Thoracic aorta (tissue), 2 donors: ENCODE data around the gene RABL6. TPM values are rescaled to one million over a fixed set of nuclear protein-coding genes. Genes with fewer than 3 reads are reported as not detected.

Experiments used
- ATAC-seq: fragments of 150-250 bp; one replicate; pipeline ENCODE4 v1.8.0; 2017; ENCODE audit warnings: low read depth; ENCODE audit not compliant: insufficient number of reproducible peaks, low FRiP score
- DNase-seq: peaks from one replicate; pipeline ENCODE4 v3.0.0-alpha.2; 2020; ENCODE audit warnings: low spot score
- H3K27ac ChIP-seq, 2 donors: fragments of 200-600 bp; sonication (generic); 1 replicate in 1 of 2; 2 replicates in 1 of 2; pipeline ENCODE4 v1.5.1; 2016; ENCODE audit warnings: mild to moderate bottlenecking in 2 of 2, moderate library complexity in 2 of 2
- H3K27me3 ChIP-seq: fragments of 200-600 bp; sonication (generic); replicated peaks from 2 replicates; pipeline ENCODE4 v1.6.0; 2016; ENCODE audit warnings: mild to moderate bottlenecking; ENCODE audit not compliant: insufficient read depth
- H3K36me3 ChIP-seq: fragments of 200-600 bp; sonication (generic); one replicate; pipeline ENCODE4 v1.5.1; 2016
- H3K4me1 ChIP-seq, 2 donors: fragments of 200-600 bp; sonication (generic); 1 replicate in 1 of 2; 2 replicates in 1 of 2; pipeline versions ENCODE4 v1.5.1 to v1.6.0; 2016; ENCODE audit warnings: low read depth in 2 of 2, mild to moderate bottlenecking in 1 of 2; ENCODE audit not compliant: control insufficient read depth in 1 of 2
- H3K4me3 ChIP-seq: fragments of 200-600 bp; sonication (generic); 2 replicates; pipeline ENCODE4 v1.5.1; 2016; ENCODE audit warnings: mild to moderate bottlenecking
- H3K9me3 ChIP-seq: fragments of 200-600 bp; sonication (generic); 2 replicates; pipeline ENCODE4 v1.5.1; 2016
- total RNA-seq, 2 donors: library from RNA; depleted of rRNA; stranded (reverse); fragments of >200 nt; gene quantifications; one replicate each; pipeline versions ENCODE4 v1.1.0 to v1.2.3, GENCODE V29; 2016
- TF ChIP-seq, protein P1 (sequence below): fragments of 200-600 bp; sonication (generic); IDR thresholded peaks from one replicate; pipeline ENCODE4 v1.5.1; 2019; ENCODE audit warnings: antibody characterized with exemption

Gene RABL6
- total RNA-seq, 2 donors from 2014 or later = 61.7 to 86.2 TPM

DNA sequence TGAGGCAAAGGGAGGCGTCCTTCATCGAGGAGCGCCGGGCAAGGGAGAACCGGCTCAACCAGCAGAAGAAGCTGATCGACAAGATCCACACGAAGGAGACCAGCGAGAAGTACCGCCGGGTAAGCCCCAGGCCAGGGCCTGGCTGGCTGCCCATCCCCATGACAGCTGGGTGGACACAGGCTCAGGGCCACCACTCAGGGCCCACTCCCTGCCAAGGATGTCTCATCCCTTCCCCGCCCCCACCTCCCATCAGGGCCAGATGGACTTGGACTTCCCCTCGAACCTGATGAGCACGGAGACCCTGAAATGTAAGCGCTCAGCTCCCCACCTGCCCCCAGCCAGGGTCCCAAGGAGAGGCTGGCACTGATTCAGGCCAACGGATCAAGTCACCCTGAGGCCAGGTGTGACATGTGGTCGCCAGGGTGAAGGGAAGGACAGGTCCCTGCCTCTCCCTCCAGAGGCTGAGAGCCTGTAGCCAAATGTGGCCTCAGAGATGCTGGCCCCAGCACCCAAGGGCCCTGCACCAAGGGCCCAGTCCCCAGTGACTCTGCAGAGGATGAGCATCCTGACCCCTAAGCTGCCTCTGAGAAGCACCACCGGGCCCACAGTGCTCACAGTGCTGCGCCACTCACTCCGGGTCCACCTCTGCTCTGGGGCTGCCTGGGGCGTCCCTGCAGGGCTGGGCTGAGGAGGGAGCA is 3.1 kb upstream of the RABL6 start:
- no peak for DNase-seq
- Histone ChIP-seq H3K27ac (no peak overlapping the region), H3K4me1 (peaks cover 28 to 35% of the 10 kb centered on the region in 2 donors)

DNA sequence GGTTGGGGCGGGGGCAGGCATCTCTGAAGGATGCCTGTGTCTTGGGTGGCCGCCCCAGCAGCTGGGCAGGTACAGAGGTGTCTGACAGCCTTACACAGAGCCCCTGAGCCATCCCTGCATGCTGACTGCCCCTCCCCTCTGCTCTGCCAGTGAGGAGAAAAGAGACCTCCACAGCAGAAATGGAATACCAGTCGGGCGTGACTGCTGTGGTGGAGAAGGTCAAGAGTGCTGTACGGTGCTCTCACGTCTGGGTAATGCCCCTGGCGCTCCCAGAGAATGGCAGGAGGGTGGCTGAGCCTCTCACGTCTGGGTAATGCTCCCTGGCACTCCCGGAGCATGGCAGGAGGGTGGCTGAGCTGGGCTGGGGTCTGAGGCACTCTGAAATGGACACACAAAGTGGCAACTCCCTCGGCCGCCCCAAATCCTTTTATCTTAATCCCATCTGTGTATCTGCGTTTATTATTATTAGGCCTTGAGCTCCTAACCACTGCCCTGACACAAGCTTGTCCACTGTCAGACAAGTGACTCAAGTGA is 2.5 kb upstream of the RABL6 start:
- Histone ChIP-seq H3K4me3 (no peak overlapping the region), H3K27me3 (peaks cover 7% of the 10 kb centered on the region), H3K4me1 (peaks cover 30 to 36% of the 10 kb centered on the region in 2 donors), H3K9me3 (no peaks in the 10 kb centered on the region), H3K36me3 (no peaks in the 10 kb centered on the region), H3K27ac (no peak overlapping the region)
- no peak for ATAC-seq
- DNase-seq = no peak
- TF ChIP-seq, protein P1, sequence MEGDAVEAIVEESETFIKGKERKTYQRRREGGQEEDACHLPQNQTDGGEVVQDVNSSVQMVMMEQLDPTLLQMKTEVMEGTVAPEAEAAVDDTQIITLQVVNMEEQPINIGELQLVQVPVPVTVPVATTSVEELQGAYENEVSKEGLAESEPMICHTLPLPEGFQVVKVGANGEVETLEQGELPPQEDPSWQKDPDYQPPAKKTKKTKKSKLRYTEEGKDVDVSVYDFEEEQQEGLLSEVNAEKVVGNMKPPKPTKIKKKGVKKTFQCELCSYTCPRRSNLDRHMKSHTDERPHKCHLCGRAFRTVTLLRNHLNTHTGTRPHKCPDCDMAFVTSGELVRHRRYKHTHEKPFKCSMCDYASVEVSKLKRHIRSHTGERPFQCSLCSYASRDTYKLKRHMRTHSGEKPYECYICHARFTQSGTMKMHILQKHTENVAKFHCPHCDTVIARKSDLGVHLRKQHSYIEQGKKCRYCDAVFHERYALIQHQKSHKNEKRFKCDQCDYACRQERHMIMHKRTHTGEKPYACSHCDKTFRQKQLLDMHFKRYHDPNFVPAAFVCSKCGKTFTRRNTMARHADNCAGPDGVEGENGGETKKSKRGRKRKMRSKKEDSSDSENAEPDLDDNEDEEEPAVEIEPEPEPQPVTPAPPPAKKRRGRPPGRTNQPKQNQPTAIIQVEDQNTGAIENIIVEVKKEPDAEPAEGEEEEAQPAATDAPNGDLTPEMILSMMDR = no peak

More for the DNA sequence above, 3.1 kb upstream of the RABL6 start:
- H3K36me3 ChIP-seq = no peaks in the 10 kb centered on the region
- TF ChIP-seq, protein P1 = no peak
- no peak for ATAC-seq
- peaks cover 7% of the 10 kb centered on the region for H3K27me3 ChIP-seq
- no peak overlapping the region for H3K4me3 ChIP-seq
- H3K9me3 ChIP-seq = no peaks in the 10 kb centered on the region

DNA sequence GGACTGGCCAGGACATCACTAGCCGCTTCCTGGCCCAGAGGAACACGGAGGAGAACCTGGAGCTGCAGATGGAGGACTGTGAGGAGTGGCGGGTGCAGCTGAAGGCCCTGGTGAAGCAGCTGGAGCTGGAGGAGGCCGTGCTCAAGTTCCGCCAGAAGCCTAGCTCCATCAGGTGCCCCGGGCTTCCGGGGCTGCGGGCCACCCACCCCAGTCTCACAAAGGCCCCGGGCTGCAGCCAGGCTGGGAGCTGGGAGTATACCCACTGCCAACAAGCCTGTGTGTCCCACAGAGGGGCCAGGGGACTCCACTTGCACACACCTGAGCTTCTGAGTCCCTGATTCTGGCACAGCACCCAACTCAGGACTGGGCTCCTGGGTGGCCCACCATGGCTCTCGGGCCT is 1.7 kb upstream of the RABL6 start:
- H3K4me3 ChIP-seq = no peak overlapping the region
- H3K27ac ChIP-seq = no peak overlapping the region
- TF ChIP-seq, protein P1 = no peak
- H3K4me1 ChIP-seq = peaks cover 24 to 36% of the 10 kb centered on the region in 2 donors
- DNase-seq (no peak), ATAC-seq (no peak)
- H3K9me3 ChIP-seq = no peaks in the 10 kb centered on the region
- H3K36me3 ChIP-seq = no peaks in the 10 kb centered on the region
- H3K27me3 ChIP-seq = no peaks in the 10 kb centered on the region

DNA sequence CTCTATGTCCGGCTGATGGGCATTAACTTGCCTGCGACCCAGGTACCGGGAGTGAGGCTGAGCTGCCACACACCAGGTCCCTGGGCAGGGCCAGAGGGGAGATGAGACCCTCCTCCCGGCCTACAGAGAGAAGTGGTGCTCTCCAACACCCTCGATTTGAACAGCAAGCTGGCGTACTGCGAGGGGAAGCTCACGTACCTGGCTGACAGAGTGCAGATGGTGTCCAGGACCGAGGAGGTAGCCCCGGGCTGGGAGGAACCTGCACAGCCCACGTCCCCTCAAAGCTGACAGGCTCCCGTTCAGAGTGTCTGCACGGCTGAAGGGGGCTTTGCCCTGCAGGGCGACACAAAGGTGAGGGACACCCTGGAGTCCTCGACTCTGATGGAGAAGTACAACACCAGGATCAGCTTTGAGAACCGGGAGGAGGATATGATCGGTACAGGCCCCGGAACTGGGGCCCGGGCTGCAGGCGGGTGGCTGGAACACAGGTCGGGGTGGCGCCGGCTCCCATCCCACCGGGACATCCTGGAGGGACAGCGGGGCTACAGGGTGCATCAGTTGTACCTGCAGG is 1.0 kb upstream of the RABL6 start:
- TF ChIP-seq, protein P1 = no peak
- peak overlapping the region; percentile 99 for H3K4me3 ChIP-seq

DNA sequence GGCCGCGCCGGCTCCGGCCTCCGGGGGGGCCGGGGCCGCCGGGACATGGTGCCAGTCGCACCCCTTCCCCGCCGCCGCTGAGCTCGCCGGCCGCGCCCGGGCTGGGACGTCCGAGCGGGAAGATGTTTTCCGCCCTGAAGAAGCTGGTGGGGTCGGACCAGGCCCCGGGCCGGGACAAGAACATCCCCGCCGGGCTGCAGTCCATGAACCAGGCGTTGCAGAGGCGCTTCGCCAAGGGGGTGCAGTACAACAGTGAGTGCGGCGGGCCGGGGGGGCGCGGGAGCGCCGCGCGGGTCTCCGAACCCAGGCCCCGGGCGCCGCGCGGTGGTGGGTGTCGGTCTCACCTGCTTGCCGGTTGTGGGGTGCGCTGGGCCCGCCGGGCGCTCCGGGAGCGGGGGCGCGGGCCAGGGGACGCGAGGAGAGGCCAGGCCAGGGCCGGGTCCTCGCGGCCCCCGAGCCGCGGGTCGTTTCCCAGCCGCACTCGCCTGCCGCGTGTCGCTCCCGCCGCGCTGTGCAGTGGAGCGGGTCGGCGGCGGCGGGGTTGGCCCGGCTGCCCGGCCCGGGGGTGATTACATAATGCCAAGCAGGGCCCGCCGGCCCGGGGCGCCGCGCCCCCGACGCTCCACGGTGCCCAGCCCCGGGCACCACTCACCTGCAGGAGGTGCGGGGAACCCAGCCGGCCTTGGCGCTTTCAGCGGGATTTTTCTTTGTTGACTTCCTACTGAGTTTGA is 492 bp downstream of the RABL6 start:
- TF ChIP-seq, protein P1 = no peak
- ATAC-seq = no peak

More for the DNA sequence above, 1.0 kb upstream of the RABL6 start:
- ATAC-seq = no peak
- no peaks in the 10 kb centered on the region for H3K9me3 ChIP-seq
- peaks cover 24 to 36% of the 10 kb centered on the region in 2 donors for H3K4me1 ChIP-seq
- H3K36me3 ChIP-seq = no peaks in the 10 kb centered on the region
- H3K27me3 ChIP-seq = no peaks in the 10 kb centered on the region
- DNase-seq = no peak
- peak overlapping the region in 1 of 2 donors; percentile 63 for H3K27ac ChIP-seq

More for the DNA sequence above, 492 bp downstream of the RABL6 start:
- Histone ChIP-seq H3K36me3 (no peaks in the 10 kb centered on the region), H3K9me3 (no peaks in the 10 kb centered on the region), H3K27me3 (no peaks in the 10 kb centered on the region), H3K27ac (peak overlapping the region; percentile 34 to 57), H3K4me1 (peaks cover 24 to 36% of the 10 kb centered on the region in 2 donors), H3K4me3 (peak overlapping the region; percentile 99)
- no peak for DNase-seq
